HepG2 (cell line): Measurements from ENCODE around the gene SFXN5. TPM values are rescaled to one million over a fixed set of nuclear protein-coding genes. Genes with fewer than 3 reads are reported as not detected.

ENCODE experiments used
- CBX1 ChIP-seq: IDR thresholded peaks from one replicate; pipeline ENCODE4 v1.6.1; 2016; ENCODE audit warnings: antibody characterized with exemption, low read depth
- CBX2 ChIP-seq, 2 experiments: fragments of 200-600 bp in 1 of 2; sonication (generic); formaldehyde crosslinking in 1 of 2; IDR thresholded peaks; 2 replicates each; pipeline versions ENCODE4 v1.7.0 to v1.8.1; 2018 to 2022; ENCODE audit warnings: low read depth in 2 of 2, low read length in 1 of 2, mild to moderate bottlenecking in 1 of 2, missing genetic modification reagents in 1 of 2
- CC2D1A ChIP-seq: sonication (generic); formaldehyde crosslinking; IDR thresholded peaks from 2 replicates; pipeline ENCODE4 v1.8.1; 2023; ENCODE audit warnings: mild to moderate bottlenecking, missing genetic modification reagents
- EHMT2 ChIP-seq: fragments of 200-600 bp; sonication (generic); IDR thresholded peaks from 2 replicates; pipeline ENCODE4 v1.7.0; 2017; ENCODE audit warnings: antibody characterized with exemption, low read depth, low read length, borderline replicate concordance
- GFI1 ChIP-seq: sonication (generic); formaldehyde crosslinking; IDR thresholded peaks from 2 replicates; pipeline ENCODE4 v1.5.0; 2020; ENCODE audit warnings: missing genetic modification reagents, mild to moderate bottlenecking, borderline replicate concordance
- GTF3A ChIP-seq: sonication (generic); formaldehyde crosslinking; conservative IDR thresholded peaks from 2 replicates; pipeline ENCODE4 v1.4.0; 2020; ENCODE audit warnings: mild to moderate bottlenecking, missing genetic modification reagents
- HNF4A ChIP-seq: sonication (generic); formaldehyde crosslinking; IDR thresholded peaks from 2 replicates; pipeline ENCODE4 v1.4.0; 2020; ENCODE audit warnings: missing genetic modification reagents
- ISX ChIP-seq: sonication (generic); formaldehyde crosslinking; conservative IDR thresholded peaks from 2 replicates; pipeline ENCODE4 v1.5.0; 2020; ENCODE audit warnings: missing genetic modification reagents
- KDM3A ChIP-seq: IDR thresholded peaks from 2 replicates; pipeline ENCODE4 v1.6.1; 2018; ENCODE audit warnings: low read depth, missing compliant biosample characterization
- KLF13 ChIP-seq: sonication (generic); formaldehyde crosslinking; IDR thresholded peaks from 2 replicates; pipeline ENCODE4 v1.4.0; 2020; ENCODE audit warnings: mild to moderate bottlenecking, missing genetic modification reagents
- NCOA1 ChIP-seq: sonication (generic); formaldehyde crosslinking; IDR thresholded peaks from 2 replicates; pipeline ENCODE4 v1.9.0; 2021; ENCODE audit warnings: missing genetic modification reagents
- NFAT5 ChIP-seq: sonication (generic); formaldehyde crosslinking; IDR thresholded peaks from 2 replicates; pipeline ENCODE4 v1.4.0; 2020; ENCODE audit warnings: missing genetic modification reagents
- PRPF4 ChIP-seq: fragments of 200-400 bp; formaldehyde crosslinking; IDR thresholded peaks from 2 replicates; pipeline ENCODE4 v1.6.1; 2016; ENCODE audit warnings: low read length, low read depth; ENCODE audit not compliant: poor library complexity, severe bottlenecking
- RNF2 ChIP-seq: fragments of 450-650 bp; conservative IDR thresholded peaks from 2 replicates; pipeline ENCODE4 v1.6.1; 2016; ENCODE audit warnings: low read depth
- SIN3A ChIP-seq: IDR thresholded peaks from 2 replicates; pipeline ENCODE4 v1.6.1; 2011; ENCODE audit warnings: low read depth, mild to moderate bottlenecking, control low read depth, low read length, borderline replicate concordance
- SOX13 ChIP-seq, 3 experiments: fragments of 450-650 bp in 1 of 3; sonication (generic) in 1 of 3; formaldehyde crosslinking in 1 of 3; IDR thresholded peaks in 2 of 3; conservative IDR thresholded peaks in 1 of 3; 2 replicates each; pipeline versions ENCODE4 v1.5.0 to v1.6.1; 2016 to 2020; ENCODE audit warnings: antibody characterized with exemption in 1 of 3, mild to moderate bottlenecking in 1 of 3, missing compliant biosample characterization in 1 of 3, missing genetic modification reagents in 1 of 3, moderate library complexity in 1 of 3
- TCF12 ChIP-seq, 2 experiments: fragments of 450-650 bp in 1 of 2; sonication (generic) in 1 of 2; formaldehyde crosslinking in 1 of 2; IDR thresholded peaks; 2 replicates each; pipeline versions ENCODE4 v1.6.1 to v1.8.0; 2017 to 2022; ENCODE audit warnings: antibody characterized with exemption in 1 of 2, mild to moderate bottlenecking in 1 of 2, missing genetic modification reagents in 1 of 2, moderate library complexity in 1 of 2
- ZFP37 ChIP-seq: sonication (generic); formaldehyde crosslinking; IDR thresholded peaks from 2 replicates; pipeline ENCODE4 v1.4.0; 2020; ENCODE audit warnings: missing genetic modification reagents, borderline replicate concordance
- ZFP41 ChIP-seq: sonication (generic); formaldehyde crosslinking; IDR thresholded peaks from 2 replicates; pipeline ENCODE4 v1.4.0; 2020; ENCODE audit warnings: mild to moderate bottlenecking, missing genetic modification reagents, borderline replicate concordance
- ZFY ChIP-seq: sonication (generic); formaldehyde crosslinking; IDR thresholded peaks from 2 replicates; pipeline ENCODE4 v1.4.0; 2020; ENCODE audit warnings: missing genetic modification reagents
- ZNF572 ChIP-seq: sonication (generic); formaldehyde crosslinking; IDR thresholded peaks from 2 replicates; pipeline ENCODE4 v1.5.1; 2020; ENCODE audit warnings: mild to moderate bottlenecking, missing genetic modification reagents
- ZSCAN25 ChIP-seq: sonication (generic); formaldehyde crosslinking; IDR thresholded peaks from 2 replicates; pipeline ENCODE4 v1.8.0; 2022; ENCODE audit warnings: mild to moderate bottlenecking, missing genetic modification reagents
- ZSCAN9 ChIP-seq: IDR thresholded peaks from 2 replicates; pipeline ENCODE4 v1.6.1; 2016; ENCODE audit warnings: borderline replicate concordance
- polyA plus RNA-seq, 8 experiments: library from polyadenylated mRNA; depleted of rRNA in 3 of 8; stranded (reverse) in 7 of 8; unstranded in 1 of 8; fragments of >200 nt; fragmentation: Illumina TruSeq in 4 of 8; extraction: Trizol in 4 of 8; gene quantifications; 2 replicates each; pipeline versions ENCODE4 v1.2.1 to v1.2.3, GENCODE V29; 2011 to 2016; ENCODE audit warnings: low read depth in 4 of 8, missing spikeins in 1 of 8, mixed read lengths in 1 of 8; ENCODE audit not compliant: insufficient read depth in 1 of 8
- total RNA-seq, 5 experiments: library from RNA; depleted of rRNA; stranded (reverse); fragments of >200 nt; fragmentation: Illumina TruSeq; extraction: Trizol; gene quantifications; 2 replicates each; pipeline ENCODE4 v1.2.3, GENCODE V29; 2016; ENCODE audit warnings: low read depth in 1 of 5
- TF ChIP-seq, protein P1 (sequence below): sonication (generic); formaldehyde crosslinking; IDR thresholded peaks from 2 replicates; pipeline ENCODE4 v1.5.1; 2020; ENCODE audit warnings: mild to moderate bottlenecking, moderate library complexity, missing genetic modification reagents

The SFXN5 gene
- total and polyA plus RNA-seq, 2 of the 13 experiments (the other 11 are each of a cell fraction or from before 2014, with no cell fraction given): 34.9 to 37.4 TPM

DNA sequence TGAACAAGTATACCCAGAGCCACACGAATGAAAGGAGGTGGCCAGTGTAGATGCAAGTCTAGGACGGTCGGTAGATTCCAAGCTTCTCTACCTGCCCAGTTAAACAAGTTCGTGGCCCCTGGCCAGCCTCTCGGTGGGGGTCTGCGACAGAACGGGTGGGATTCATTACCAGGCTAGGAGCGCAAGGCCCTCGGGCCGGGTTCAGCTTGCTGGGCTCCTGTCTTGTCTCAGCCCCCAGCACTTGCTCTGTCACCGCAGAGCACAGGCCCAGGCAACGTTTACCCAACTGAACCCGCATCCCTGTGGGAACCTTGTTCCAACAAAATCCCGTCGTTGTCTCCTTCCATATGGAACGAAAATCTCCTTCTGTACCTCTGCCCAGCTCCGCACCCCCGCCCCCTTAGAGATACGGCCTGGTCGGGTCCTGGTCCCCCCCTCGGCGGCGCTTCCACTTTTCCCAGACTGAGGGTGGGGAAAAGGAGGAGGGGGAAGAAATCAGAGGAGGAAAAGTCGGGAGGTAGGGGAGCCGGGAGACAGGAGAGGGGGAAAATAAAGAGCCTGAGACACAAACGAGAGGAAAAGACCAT is 156.1 kb downstream of the SFXN5 start (continued):
- TF ChIP-seq TCF12 (IDR thresholded peaks at IDR 0.05) (no peak), TCF12 (CRISPR knock-in tag; IDR thresholded peaks at IDR 0.05) (0 out of 2 replicates have a peak, but pooled peaks have one; percentile 4), ZSCAN9 (CRISPR knock-in tag) (no peak), GFI1 (CRISPR knock-in tag) (no peak), ZFP37 (no peak), SIN3A (no peak), GTF3A (CRISPR knock-in tag) (no peak), ZSCAN25 (CRISPR knock-in tag) (no peak), ZNF572 (CRISPR knock-in tag) (no peak), ZFP41 (CRISPR knock-in tag) (no peak), CBX1 (no peak), ZFY (CRISPR knock-in tag) (0 out of 2 replicates have a peak, but pooled peaks have one; percentile 18), RNF2 (peak; percentile 39; the same call in 1 of the 2 replicates), PRPF4 (no peak), EHMT2 (no peak), SOX13 (IDR thresholded peaks at IDR 0.05) (peak; percentile 28; the same call in 1 of the 2 replicates), SOX13 (CRISPR knock-in tag; conservative IDR thresholded peaks at IDR 0.05 in 1 of 2, IDR thresholded peaks at IDR 0.05 in 1 of 2) (no peak), KLF13 (CRISPR knock-in tag) (0 out of 2 replicates have a peak, but pooled peaks have one; percentile 0), NCOA1 (CRISPR knock-in tag) (no peak), CC2D1A (CRISPR knock-in tag) (no peak), NFAT5 (peak; percentile 27; the same call in 1 of the 2 replicates), CBX2 (IDR thresholded peaks at IDR 0.05; ENCODE audit: low read depth, low read length) (peak; percentile 79; the same call in 1 of the 2 replicates), CBX2 (CRISPR knock-in tag; IDR thresholded peaks at IDR 0.05; ENCODE audit: low read depth) (no peak), KDM3A (CRISPR knock-in tag) (no peak), HNF4A (no peak), ISX (0 out of 2 replicates have a peak, but pooled peaks have one; percentile 37)
- TF ChIP-seq, protein P1, sequence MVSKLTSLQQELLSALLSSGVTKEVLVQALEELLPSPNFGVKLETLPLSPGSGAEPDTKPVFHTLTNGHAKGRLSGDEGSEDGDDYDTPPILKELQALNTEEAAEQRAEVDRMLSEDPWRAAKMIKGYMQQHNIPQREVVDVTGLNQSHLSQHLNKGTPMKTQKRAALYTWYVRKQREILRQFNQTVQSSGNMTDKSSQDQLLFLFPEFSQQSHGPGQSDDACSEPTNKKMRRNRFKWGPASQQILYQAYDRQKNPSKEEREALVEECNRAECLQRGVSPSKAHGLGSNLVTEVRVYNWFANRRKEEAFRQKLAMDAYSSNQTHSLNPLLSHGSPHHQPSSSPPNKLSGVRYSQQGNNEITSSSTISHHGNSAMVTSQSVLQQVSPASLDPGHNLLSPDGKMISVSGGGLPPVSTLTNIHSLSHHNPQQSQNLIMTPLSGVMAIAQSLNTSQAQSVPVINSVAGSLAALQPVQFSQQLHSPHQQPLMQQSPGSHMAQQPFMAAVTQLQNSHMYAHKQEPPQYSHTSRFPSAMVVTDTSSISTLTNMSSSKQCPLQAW: no peak
